Testis (tissue), 2 donors: ENCODE results near the gene ZFY.

Source experiments
- POLR2A ChIP-seq: fragments of 450-650 bp; IDR thresholded peaks from one replicate; pipeline ENCODE4 v1.6.1; 2017; ENCODE audit warnings: antibody characterized with exemption, mild to moderate bottlenecking, moderate library complexity
- TF ChIP-seq, protein P1 (sequence below), 3 experiments: fragments of 450-650 bp in 2 of 3; fragments of 200-600 bp in 1 of 3; sonication (generic) in 1 of 3; IDR thresholded peaks; one replicate each; pipeline ENCODE4 v1.5.1; 2016 to 2019; ENCODE audit warnings: antibody characterized with exemption in 3 of 3, mild to moderate bottlenecking in 2 of 3, moderate library complexity in 1 of 3

DNA sequence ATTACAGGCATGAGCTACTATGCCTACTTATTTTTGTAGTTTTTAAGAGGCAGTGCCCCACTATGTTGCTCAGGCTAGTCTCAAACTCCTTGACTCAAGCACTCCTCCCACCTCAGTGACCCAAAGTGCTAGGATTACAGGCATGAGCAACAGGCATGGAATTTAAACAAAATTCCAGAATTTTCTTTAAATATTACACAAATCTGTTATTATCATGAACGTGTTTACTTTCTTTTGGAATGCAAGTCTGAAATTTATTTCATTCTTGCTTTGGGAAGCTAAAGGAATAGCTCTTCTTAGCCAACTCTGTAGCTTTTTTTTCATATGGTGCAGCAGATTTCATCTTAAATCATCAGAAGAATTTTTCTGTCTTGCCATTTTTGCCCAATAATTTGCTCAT lies 27.8 kb upstream of the ZFY start:
- TF ChIP-seq, protein P1, sequence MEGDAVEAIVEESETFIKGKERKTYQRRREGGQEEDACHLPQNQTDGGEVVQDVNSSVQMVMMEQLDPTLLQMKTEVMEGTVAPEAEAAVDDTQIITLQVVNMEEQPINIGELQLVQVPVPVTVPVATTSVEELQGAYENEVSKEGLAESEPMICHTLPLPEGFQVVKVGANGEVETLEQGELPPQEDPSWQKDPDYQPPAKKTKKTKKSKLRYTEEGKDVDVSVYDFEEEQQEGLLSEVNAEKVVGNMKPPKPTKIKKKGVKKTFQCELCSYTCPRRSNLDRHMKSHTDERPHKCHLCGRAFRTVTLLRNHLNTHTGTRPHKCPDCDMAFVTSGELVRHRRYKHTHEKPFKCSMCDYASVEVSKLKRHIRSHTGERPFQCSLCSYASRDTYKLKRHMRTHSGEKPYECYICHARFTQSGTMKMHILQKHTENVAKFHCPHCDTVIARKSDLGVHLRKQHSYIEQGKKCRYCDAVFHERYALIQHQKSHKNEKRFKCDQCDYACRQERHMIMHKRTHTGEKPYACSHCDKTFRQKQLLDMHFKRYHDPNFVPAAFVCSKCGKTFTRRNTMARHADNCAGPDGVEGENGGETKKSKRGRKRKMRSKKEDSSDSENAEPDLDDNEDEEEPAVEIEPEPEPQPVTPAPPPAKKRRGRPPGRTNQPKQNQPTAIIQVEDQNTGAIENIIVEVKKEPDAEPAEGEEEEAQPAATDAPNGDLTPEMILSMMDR (IDR thresholded peaks at IDR 0.05), result no peak
- no peak for TF ChIP-seq POLR2A
